KG1 (cell line): Measurements from ENCODE around the gene ARAP1.

Experiments used
- DNase-seq: peaks from one replicate; lab custom pipeline; 2025; lab: John Stamatoyannopoulos, UW

The ARAP1 gene

GRCh38 chr11:72762641-72763304 is 10.6 kb upstream of the ARAP1 start:
- no peak for DNase-seq

DNA sequence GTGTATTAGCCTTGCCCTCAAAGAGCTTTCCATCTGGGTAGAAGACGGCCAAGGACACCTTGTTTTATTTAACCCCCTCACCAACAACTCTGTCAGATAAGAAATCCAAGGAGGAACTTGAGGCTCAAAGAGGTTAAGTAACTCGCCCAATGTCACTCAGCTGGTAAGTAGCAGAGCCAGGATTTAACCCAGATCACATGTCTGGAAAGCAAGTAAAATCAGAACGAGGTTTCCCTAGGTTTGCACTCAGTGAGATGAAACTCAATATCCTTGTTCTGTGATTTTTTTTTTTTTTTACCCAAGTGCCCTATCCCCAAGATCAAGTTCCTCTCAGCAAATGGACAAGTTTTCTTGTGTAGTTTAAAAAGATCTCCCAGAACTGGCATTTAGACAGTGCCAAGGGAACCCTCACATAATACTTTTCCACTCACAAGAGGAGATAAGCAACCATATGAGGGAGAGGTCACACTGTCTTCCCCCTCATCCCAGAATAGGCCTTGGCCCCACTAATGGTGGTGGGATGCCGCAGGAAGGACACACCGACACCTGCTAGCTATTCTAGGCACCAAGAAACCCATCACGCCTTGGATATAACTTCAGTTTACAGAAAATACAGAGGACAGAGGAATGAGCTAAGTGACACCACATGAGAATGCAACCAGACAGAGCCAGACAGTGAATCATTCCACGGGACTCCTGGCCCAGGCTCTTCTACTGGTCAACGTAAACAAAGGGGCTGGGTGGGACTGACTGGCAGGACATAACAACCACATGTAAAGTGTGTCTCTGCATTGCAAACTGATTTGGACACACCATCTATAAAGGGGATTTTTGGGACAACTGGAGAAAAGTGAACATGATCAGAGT is 8.6 kb upstream of the ARAP1 start:
- DNase-seq: no peak

GRCh38 chr11:72759468-72759985 is 7.3 kb upstream of the ARAP1 start:
- no peak for DNase-seq

DNA sequence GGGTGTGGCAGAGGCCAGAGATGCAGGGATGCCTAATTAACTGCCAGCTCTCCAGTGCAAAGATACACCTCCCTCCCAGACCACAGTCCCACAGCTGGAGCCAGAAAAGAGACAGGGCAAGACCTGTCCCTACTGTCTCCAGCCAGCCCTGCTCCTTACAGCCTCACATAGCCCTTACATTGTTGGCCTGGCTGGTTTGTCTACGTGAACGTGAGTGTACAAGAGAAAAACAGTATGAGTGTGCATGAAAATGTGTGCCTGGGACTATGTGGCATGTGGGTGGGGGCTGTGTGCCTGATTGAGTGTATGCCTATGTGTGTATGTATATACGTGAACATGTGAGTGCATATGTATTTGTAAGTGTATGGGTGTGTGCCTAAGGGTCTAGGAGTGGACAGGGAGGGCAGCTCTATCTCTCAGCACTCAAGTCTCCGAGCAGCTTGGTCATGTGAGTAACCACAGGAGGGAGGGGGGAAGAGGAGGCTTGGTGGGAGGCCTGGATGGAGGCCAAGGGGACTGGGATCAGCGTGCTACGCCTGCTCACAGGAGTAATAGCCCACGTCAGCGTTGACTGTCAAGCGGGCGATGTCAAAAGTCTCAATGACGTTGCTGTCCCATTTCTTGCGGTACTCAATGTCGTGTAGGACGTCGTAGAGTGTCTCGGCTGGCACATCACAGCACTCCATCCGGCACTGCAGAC is 6.6 kb upstream of the ARAP1 start:
- DNase-seq: no peak

DNA sequence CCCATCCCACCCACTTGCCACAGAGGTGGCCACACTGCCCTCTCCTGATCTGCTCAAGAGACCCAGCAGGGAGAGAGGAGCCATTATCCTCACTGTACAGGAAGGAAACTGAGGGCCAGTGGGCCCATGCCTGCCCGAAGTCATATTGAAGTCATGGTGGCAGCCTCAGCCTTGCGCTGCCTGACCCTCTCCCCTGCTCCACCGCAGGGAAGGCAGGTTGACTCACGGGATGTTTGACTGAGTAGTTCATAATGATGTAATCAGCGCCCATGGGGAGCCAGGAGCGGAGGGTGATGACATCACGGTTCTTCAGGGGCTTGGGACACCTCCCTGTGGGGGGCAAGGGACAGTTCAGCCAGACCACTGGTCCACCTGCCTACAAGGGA is 6.1 kb upstream of the ARAP1 start:
- DNase-seq: no peak

GRCh38 chr11:72755713-72756285 is 3.6 kb upstream of the ARAP1 start:
- no peak for DNase-seq

DNA sequence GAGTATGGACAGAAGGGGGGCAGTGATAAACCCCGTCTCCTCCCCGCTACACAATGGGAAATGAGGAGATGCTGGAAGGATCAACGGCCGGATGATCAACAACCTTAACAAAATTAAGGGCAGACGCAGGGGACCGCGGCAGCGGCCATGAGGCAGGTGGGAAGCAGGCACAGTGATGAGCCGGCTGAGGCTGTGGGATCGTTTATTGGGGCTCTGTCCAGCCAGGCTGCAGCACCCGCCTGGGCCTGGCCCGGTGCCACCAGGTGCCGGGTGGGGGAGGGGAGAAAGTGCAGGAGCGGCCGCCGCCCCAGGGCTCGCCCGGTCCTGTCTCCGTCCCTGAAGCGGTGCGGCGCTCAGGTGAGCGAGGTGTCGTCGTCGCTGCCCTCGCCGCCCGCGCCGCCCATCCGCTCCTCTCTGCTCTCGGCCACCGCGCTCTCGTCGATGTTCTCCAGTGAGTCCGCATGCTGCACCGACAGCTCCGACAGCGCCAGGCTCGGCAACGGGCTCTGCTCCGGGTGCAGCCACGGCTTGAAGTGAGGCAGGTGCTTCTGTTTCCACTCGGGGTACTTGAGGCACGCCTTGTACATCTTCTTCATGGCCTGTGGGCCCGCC is 2.4 kb upstream of the ARAP1 start:
- DNase-seq: no peak

- DNase-seq: no peak
Observed at GRCh38 chr11:72754149-72754543, 1.9 kb upstream of the ARAP1 start.

DNA sequence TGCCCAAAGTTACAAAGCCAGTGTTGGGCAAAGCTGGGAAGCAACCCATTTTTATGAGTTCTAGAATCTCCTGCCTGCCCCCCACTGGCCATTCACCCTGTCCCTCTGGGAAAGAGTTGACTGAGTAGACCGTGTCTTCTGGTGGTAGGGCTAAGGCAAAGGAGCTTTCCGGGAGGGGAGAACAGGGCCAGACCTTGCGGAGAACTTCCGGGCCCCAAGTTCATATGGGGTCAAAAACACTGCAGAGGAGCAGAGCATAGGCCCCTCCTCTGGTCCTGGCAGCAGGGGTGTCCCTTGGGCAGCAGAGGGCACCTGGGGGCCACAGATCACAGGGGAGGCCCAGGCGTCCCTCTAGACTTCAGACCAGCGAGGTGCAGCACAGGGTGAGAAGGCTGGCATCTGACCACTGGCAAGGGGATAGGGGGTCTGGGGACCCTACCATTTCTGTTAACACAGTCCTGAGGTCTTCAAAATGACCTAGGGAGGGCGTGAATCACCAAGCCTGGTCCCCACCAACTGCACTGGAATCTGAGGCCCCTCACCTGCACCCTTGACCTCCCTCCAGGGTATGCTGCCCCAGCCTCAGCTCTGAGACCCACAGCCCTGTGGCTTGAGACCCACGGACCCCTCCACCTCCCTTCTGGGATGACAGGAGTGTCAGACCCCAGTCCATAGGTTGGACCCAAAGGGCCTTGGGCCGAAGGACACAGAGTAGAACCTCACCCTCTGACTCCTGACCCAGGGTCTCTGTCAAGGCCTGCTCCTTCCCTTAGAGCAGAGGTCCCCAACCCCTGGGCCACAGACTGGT is 1.3 kb upstream of the ARAP1 start:
- no peak for DNase-seq

- no peak for DNase-seq
Observed at GRCh38 chr11:72751116-72752087, 806 bp downstream of the ARAP1 start.

GRCh38 chr11:72750556-72751115 is 1.6 kb downstream of the ARAP1 start:
- no peak for DNase-seq

DNA sequence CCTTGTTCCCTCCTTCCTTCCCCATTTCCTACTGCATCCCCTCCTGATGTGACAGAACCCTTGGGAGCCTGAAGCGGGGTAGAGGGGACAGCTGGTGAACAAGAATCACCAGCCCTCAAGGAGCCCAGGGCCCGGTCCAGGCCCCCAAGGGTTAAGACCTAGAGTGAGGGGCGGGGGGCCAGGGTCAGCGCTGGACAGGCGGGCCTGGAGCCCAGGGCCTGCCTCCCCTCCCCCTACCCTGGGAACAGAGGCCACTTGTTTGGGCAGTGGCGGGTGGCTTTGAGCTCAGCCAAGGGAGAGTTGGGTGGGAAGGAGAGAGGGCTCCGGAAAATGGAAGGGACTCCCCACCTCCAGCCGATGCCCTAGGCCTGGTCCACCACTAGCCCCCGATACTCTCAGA is 2.1 kb downstream of the ARAP1 start:
- no peak for DNase-seq

- no peak for DNase-seq
Observed at GRCh38 chr11:72747289-72747855, 4.8 kb downstream of the ARAP1 start.

GRCh38 chr11:72746821-72747220 is 5.4 kb downstream of the ARAP1 start:
- no peak for DNase-seq

DNA sequence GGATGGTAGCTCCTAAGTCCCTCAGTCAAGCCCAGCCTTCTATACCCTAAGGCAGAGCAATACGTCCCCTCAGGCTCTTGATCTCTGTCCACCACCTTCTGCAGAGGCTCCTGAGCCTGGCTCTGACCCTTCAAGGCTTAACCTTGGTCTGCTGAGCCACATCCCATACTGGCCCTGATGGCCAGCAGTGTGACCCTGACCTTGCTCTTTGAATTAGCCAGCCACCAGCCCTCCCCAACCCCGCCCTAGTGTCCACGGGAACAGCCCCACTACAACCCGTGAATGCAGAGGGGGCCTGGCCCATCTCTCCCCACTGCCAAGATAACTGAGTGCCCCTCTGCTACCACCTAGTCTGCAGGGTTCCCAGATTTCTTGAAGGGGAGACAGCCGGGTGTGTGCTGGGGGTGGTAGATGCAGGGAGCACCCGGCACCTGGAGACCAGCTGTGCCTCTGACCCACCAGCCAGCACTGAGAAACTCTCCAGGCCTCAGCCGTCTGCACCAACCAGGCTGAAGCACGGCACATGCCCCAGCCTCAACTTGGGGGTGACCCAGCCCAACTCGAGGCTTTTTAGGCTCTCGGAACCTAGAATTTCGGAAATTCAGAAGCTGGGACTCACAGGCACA is 6.2 kb downstream of the ARAP1 start:
- DNase-seq: no peak

- no peak for DNase-seq
Observed at GRCh38 chr11:72745511-72745910, 6.7 kb downstream of the ARAP1 start.

- no peak for DNase-seq
Observed at GRCh38 chr11:72744474-72744873, 7.7 kb downstream of the ARAP1 start.

- no peak for DNase-seq
Observed at GRCh38 chr11:72743321-72744221, 8.6 kb downstream of the ARAP1 start.
